ENCODE measurements around the gene AKIRIN1.

GRCh38 chr1:39036678-39037077 lies 45.6 kb downstream of the AKIRIN1 start:
- no peak for TF ChIP-seq CTCF (IDR thresholded peaks at IDR 0.05)
- no peak for TF ChIP-seq EZH2phosphoT487 (IDR thresholded peaks at IDR 0.05)

Measured in neural progenitor cell (in vitro differentiated cells).